Smooth muscle cell (in vitro differentiated cells): Measurements from ENCODE around the gene DDR2. TPM values are rescaled to one million over a fixed set of nuclear protein-coding genes. Genes with fewer than 3 reads are reported as not detected.

ENCODE experiments used
- DNase-seq: peaks from one replicate; lab custom pipeline; 2025; ENCODE audit not compliant: unreplicated experiment; lab: John Stamatoyannopoulos, UW
- H2AFZ ChIP-seq: fragments of 200-600 bp; sonication (generic); 2 replicates; pipeline ENCODE4 v1.6.0; 2016; ENCODE audit warnings: antibody characterized with exemption, low read depth, mild to moderate bottlenecking
- H3F3A ChIP-seq: fragments of 200-600 bp; sonication (generic); 2 replicates; pipeline ENCODE4 v1.6.0; 2017; ENCODE audit warnings: antibody characterized with exemption, low read depth
- H3K27ac ChIP-seq: fragments of 200-600 bp; sonication (generic); 2 replicates; pipeline ENCODE4 v1.5.1; 2016; ENCODE audit warnings: low read depth, mild to moderate bottlenecking
- H3K27me3 ChIP-seq: fragments of 200-600 bp; sonication (generic); 2 replicates; pipeline ENCODE4 v1.6.1; 2016; ENCODE audit warnings: low read depth, mild to moderate bottlenecking
- H3K36me3 ChIP-seq: fragments of 200-600 bp; sonication (generic); 2 replicates; pipeline ENCODE4 v1.5.1; 2016; ENCODE audit warnings: low read depth
- H3K4me1 ChIP-seq: fragments of 200-600 bp; sonication (generic); 2 replicates; pipeline ENCODE4 v1.5.1; 2016; ENCODE audit warnings: low read depth
- H3K4me2 ChIP-seq: fragments of 200-600 bp; sonication (generic); 2 replicates; pipeline ENCODE4 v1.6.0; 2016; ENCODE audit warnings: mild to moderate bottlenecking
- H3K4me3 ChIP-seq: fragments of 200-600 bp; sonication (generic); 2 replicates; pipeline ENCODE4 v1.5.1; 2016; ENCODE audit warnings: mild to moderate bottlenecking
- H3K79me2 ChIP-seq: fragments of 200-600 bp; sonication (generic); 2 replicates; pipeline ENCODE4 v1.6.0; 2016; ENCODE audit warnings: low read depth, mild to moderate bottlenecking
- H3K9ac ChIP-seq: fragments of 200-600 bp; sonication (generic); 2 replicates; pipeline ENCODE4 v1.6.0; 2016; ENCODE audit warnings: low read depth
- H3K9me3 ChIP-seq: fragments of 200-600 bp; sonication (generic); replicated peaks from 2 replicates; pipeline ENCODE4 v1.5.1; 2016; ENCODE audit warnings: low read depth
- H4K20me1 ChIP-seq: fragments of 200-600 bp; sonication (generic); 2 replicates; pipeline ENCODE4 v1.6.0; 2016; ENCODE audit warnings: low read depth
- WGBS: methylation state at CpG from one replicate; pipeline ENCODE4 v1.1.7; 2016; ENCODE audit warnings: low lambda C conversion rate; 5-methylcytosine and 5-hydroxymethylcytosine counted together
- polyA plus RNA-seq: library from polyadenylated mRNA; unstranded; fragments of >200 nt; fragmentation: Nextera tagmentation; extraction: Ambion mirVana; gene quantifications from 2 replicates; pipeline ENCODE4 v1.2.1, GENCODE V29; 2016
- total RNA-seq: library from RNA; depleted of rRNA; stranded (reverse); fragments of >200 nt; gene quantifications from 2 replicates; pipeline ENCODE4 v1.2.3, GENCODE V29; 2014
- TF ChIP-seq, protein P1 (sequence below): fragments of 200-600 bp; sonication (generic); IDR thresholded peaks from 2 replicates; pipeline ENCODE4 v1.5.1; 2017; ENCODE audit warnings: borderline replicate concordance, mild to moderate bottlenecking, antibody characterized with exemption; ENCODE audit not compliant: insufficient read depth, poor library complexity, severe bottlenecking

The DDR2 gene
- total and polyA plus RNA-seq, 2 experiments from 2014 or later, result 13.3 to 24.5 TPM

DNA sequence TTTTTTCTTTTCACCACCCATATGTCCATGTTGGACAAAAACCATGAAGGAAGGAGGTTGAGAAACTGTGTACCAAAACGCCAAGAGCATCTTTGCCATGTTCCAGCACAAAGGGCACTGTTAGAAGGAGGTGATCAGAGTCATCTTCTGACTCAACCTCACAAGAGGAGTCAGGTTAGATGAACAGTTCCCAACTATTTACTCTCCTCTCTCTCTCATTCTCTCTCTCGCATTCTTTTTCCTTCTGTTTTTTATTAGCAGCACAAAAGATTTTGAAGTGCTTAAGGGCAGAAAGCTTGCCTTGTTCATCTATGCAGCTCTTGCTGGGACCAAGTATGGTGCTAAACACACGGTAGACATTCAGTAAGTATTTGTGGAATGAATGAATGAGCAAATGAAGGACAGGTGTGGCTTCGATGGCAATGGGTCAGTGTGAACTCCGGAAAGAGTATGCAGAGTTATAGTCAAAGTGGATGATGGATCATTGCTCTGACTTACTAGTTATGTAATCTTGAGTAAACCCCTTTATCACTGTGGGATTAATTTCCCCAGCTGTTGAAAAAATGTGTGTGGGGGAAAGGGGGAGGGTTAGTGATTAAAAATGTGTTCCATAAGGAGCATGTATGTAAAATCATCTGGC is 33.9 kb downstream of the DDR2 start:
- Histone ChIP-seq H3K27ac (no peak overlapping the region), H3K4me2 (peak overlapping the region; percentile 17), H3F3A (peaks cover 19% of the 10 kb centered on the region), H2AFZ (no peak overlapping the region), H3K4me3 (no peak overlapping the region), H3K4me1 (peaks cover 19% of the 10 kb centered on the region), H3K36me3 (no peaks in the 10 kb centered on the region), H3K27me3 (no peaks in the 10 kb centered on the region), H3K79me2 (no peaks in the 10 kb centered on the region), H4K20me1 (peaks cover 9% of the 10 kb centered on the region), H3K9me3 (no peaks in the 10 kb centered on the region), H3K9ac (no peak overlapping the region)
- TF ChIP-seq, protein P1, sequence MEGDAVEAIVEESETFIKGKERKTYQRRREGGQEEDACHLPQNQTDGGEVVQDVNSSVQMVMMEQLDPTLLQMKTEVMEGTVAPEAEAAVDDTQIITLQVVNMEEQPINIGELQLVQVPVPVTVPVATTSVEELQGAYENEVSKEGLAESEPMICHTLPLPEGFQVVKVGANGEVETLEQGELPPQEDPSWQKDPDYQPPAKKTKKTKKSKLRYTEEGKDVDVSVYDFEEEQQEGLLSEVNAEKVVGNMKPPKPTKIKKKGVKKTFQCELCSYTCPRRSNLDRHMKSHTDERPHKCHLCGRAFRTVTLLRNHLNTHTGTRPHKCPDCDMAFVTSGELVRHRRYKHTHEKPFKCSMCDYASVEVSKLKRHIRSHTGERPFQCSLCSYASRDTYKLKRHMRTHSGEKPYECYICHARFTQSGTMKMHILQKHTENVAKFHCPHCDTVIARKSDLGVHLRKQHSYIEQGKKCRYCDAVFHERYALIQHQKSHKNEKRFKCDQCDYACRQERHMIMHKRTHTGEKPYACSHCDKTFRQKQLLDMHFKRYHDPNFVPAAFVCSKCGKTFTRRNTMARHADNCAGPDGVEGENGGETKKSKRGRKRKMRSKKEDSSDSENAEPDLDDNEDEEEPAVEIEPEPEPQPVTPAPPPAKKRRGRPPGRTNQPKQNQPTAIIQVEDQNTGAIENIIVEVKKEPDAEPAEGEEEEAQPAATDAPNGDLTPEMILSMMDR, result no peak
- DNase-seq, result no peak
- 44% methylated on average over 5 of the region's 5 CpGs for WGBS

DNA sequence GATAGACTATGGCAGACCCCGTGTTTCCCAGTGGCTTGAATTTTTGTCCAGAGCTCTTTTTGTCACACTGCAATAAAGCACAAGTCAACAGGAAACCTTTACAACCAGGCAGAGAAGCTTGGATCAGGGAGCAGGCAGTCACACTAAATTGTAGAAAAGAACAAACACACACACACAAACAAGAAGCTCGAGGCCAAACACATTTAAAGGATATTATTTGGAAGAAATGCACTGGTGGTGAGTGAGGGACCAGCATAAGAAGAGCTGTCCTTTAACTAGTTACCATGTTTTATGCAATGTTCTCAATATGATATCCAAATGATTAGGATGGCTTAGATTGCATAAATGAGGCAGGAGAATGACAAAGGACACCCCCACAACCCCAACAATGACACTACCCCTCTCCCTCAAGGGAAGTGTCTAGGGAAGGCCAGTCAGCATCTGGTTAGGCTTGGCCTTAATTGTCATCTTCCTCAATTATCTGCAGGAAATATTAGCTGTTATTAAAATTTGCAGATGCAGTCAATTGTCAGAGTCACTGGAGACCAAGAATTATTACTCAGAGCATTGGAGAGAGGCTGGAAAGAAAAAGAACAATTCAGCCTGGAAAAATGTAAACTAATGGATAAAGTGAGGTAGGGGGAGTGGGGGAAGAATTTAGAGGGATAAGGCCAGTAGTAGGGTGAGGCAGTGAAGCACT is 35.3 kb downstream of the DDR2 start:
- TF ChIP-seq, protein P1, result no peak
- H2AFZ ChIP-seq, result no peak overlapping the region
- H3K79me2 ChIP-seq, result no peaks in the 10 kb centered on the region
- 70% methylated on average over 2 of the region's 2 CpGs for WGBS
- peaks cover 16% of the 10 kb centered on the region for H3K4me1 ChIP-seq
- no peak for DNase-seq
- no peak overlapping the region for H3K4me2 ChIP-seq
- H3K27ac ChIP-seq, result no peak overlapping the region
- no peaks in the 10 kb centered on the region for H3K9me3 ChIP-seq
- H3K4me3 ChIP-seq, result no peak overlapping the region
- no peaks in the 10 kb centered on the region for H3K27me3 ChIP-seq
- H4K20me1 ChIP-seq, result peaks cover 9% of the 10 kb centered on the region
- H3K9ac ChIP-seq, result no peak overlapping the region
- H3F3A ChIP-seq, result peaks cover 8% of the 10 kb centered on the region
- H3K36me3 ChIP-seq, result no peaks in the 10 kb centered on the region

DNA sequence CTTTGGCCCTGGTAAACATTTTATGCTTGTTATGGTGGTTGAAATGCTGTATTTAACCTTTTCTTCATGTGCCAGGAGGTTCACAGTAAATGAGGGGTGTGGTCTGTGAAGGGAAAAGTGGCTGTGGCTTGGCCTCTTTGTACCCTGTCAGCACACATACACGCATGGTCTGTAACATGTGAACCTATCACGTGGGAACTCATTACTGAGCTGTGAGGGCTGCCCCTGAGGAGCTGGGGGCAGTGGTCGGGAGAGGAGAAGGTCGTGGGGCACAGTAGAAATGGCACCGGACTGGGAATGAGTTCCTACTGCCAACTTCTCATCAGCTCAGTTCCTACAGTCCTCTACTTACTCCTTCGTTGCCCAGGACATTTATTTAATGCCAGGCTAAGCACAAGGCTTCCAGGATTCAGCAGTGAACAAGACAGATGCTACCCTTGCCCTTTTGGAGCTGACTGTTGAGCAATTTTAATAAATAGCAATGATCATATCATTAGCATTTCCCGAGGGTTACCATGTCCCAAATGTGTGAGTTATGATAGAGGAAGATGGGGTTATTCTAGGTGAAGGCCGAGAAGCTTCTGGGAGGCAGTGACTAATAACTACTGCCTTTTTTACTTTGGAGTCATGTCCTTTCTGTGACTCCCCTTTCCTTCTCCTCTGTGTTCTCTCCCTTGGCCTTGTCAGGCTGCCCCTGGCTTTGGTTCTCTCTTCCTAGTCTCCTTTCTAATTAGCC is 38.8 kb downstream of the DDR2 start:
- Histone ChIP-seq H3K79me2 (no peaks in the 10 kb centered on the region), H3K9me3 (no peaks in the 10 kb centered on the region), H3K4me1 (no peaks in the 10 kb centered on the region), H3K9ac (no peak overlapping the region), H4K20me1 (peaks cover 15% of the 10 kb centered on the region), H3F3A (peaks cover under 1% of the 10 kb centered on the region), H3K27ac (no peak overlapping the region), H3K4me2 (no peak overlapping the region), H2AFZ (no peak overlapping the region), H3K4me3 (no peak overlapping the region), H3K36me3 (no peaks in the 10 kb centered on the region), H3K27me3 (no peaks in the 10 kb centered on the region)
- WGBS, result 91% methylated on average over 8 of the region's 8 CpGs
- TF ChIP-seq, protein P1, result no peak
- no peak for DNase-seq
